ENCODE data around the gene SH2D1B.
"Not testable (repeated sequence)": the region's sequence is repeated elsewhere in the genome, so short reads cannot be mapped to it uniquely, and the experiment has no call there.

The SH2D1B gene

GRCh38 chr1:162446946-162447345, 35.0 kb upstream of the SH2D1B start:
- no peak for DNase-seq (ENCODE audit: low read depth in 1 of 2, low spot score in 1 of 2)
- TF ChIP-seq REST (IDR thresholded peaks at IDR 0.05; ENCODE audit: insufficient replicate concordance, low read depth) = no peak
- TF ChIP-seq POLR2AphosphoS5 (IDR thresholded peaks at IDR 0.05; ENCODE audit: low read depth) = no peak
- TF ChIP-seq SPI1 (IDR thresholded peaks at IDR 0.05; ENCODE audit: borderline replicate concordance, low read depth) = no peak
- TF ChIP-seq CTCF (IDR thresholded peaks at IDR 0.05; ENCODE audit: insufficient read depth, low read length) = no peak
- no peak for TF ChIP-seq GABPA (IDR thresholded peaks at IDR 0.05; ENCODE audit: low read depth)

GRCh38 chr1:162444903-162445302, 33.0 kb upstream of the SH2D1B start:
- H3K27ac ChIP-seq (replicated peaks) = no peak overlapping the region
- DNase-seq (ENCODE audit: low read depth in 1 of 2, low spot score in 1 of 2) = no peak

More at GRCh38 chr1:162446946-162447345, 35.0 kb upstream of the SH2D1B start:
- Histone ChIP-seq H3K27ac (replicated peaks) (no peak overlapping the region), H3K4me3 (replicated peaks; ENCODE audit: insufficient read depth, low read length) (no peak overlapping the region), H3K27me3 (ENCODE audit: insufficient read depth, poor library complexity, severe bottlenecking) (no peaks in the 10 kb centered on the region)

GRCh38 chr1:162432977-162433713, 21.2 kb upstream of the SH2D1B start:
- H3K4me3 ChIP-seq (replicated peaks; ENCODE audit: insufficient read depth, low read length); H3K27ac ChIP-seq (replicated peaks); H3K27me3 ChIP-seq (ENCODE audit: insufficient read depth, poor library complexity, severe bottlenecking); DNase-seq (ENCODE audit: low read depth in 1 of 2, low spot score in 1 of 2): not testable (repeated sequence)

More at GRCh38 chr1:162444903-162445302, 33.0 kb upstream of the SH2D1B start:
- Histone ChIP-seq H3K4me3 (replicated peaks; ENCODE audit: insufficient read depth, low read length) (no peak overlapping the region), H3K27me3 (ENCODE audit: insufficient read depth, poor library complexity, severe bottlenecking) (no peaks in the 10 kb centered on the region)
- no peak for TF ChIP-seq SPI1 (IDR thresholded peaks at IDR 0.05; ENCODE audit: borderline replicate concordance, low read depth)
- TF ChIP-seq CTCF (IDR thresholded peaks at IDR 0.05; ENCODE audit: insufficient read depth, low read length) = no peak
- no peak for TF ChIP-seq GABPA (IDR thresholded peaks at IDR 0.05; ENCODE audit: low read depth)
- TF ChIP-seq REST (IDR thresholded peaks at IDR 0.05; ENCODE audit: insufficient replicate concordance, low read depth) = no peak
- no peak for TF ChIP-seq POLR2AphosphoS5 (IDR thresholded peaks at IDR 0.05; ENCODE audit: low read depth)

- no peak for DNase-seq (ENCODE audit: low read depth in 1 of 2, low spot score in 1 of 2)
- Histone ChIP-seq H3K27me3 (ENCODE audit: insufficient read depth, poor library complexity, severe bottlenecking) (no peaks in the 10 kb centered on the region), H3K4me3 (replicated peaks; ENCODE audit: insufficient read depth, low read length) (no peak overlapping the region), H3K27ac (replicated peaks) (no peak overlapping the region)
- no peak for TF ChIP-seq POLR2AphosphoS5 (IDR thresholded peaks at IDR 0.05; ENCODE audit: low read depth)
- no peak for TF ChIP-seq CTCF (IDR thresholded peaks at IDR 0.05; ENCODE audit: insufficient read depth, low read length)
- no peak for TF ChIP-seq REST (IDR thresholded peaks at IDR 0.05; ENCODE audit: insufficient replicate concordance, low read depth)
- no peak for TF ChIP-seq SPI1 (IDR thresholded peaks at IDR 0.05; ENCODE audit: borderline replicate concordance, low read depth)
- no peak for TF ChIP-seq GABPA (IDR thresholded peaks at IDR 0.05; ENCODE audit: low read depth)
Measured at GRCh38 chr1:162430583-162430982, 18.6 kb upstream of the SH2D1B start.
